Spleen (tissue), 7 donors: ENCODE data around the gene PSMF1.

Experiments used
- CTCF ChIP-seq, 11 experiments: fragments of 200-600 bp in 7 of 11; fragments of 450-650 bp in 4 of 11; sonication (generic) in 4 of 11; IDR thresholded peaks in 8 of 11; conservative IDR thresholded peaks in 3 of 11; 1 replicate in 7 of 11; 2 replicates in 4 of 11; pipeline versions ENCODE4 v1.4.0 to v1.8.0; 2016 to 2021; ENCODE audit warnings: antibody characterized with exemption in 11 of 11, inconsistent platforms in 4 of 11, mild to moderate bottlenecking in 1 of 11
- POLR2A ChIP-seq, 3 donors: fragments of 450-650 bp; IDR thresholded peaks; one replicate each; pipeline ENCODE4 v1.5.1; 2017; ENCODE audit warnings: antibody characterized with exemption in 3 of 3, mild to moderate bottlenecking in 1 of 3
- donor health status: DM: no; HTN: no; CAD: no; lungs with moderate emphysema.
- donor health status: DM: no; HTN: no; CAD: no.
- donor health status: DM: no; HTN: no; CAD: no.

GRCh38 chr20:1086277-1087213 lies 31.9 kb upstream of the PSMF1 start:
- TF ChIP-seq CTCF (IDR thresholded peaks at IDR 0.05 in 8 of 11, conservative IDR thresholded peaks at IDR 0.05 in 3 of 11) (no peak), POLR2A (IDR thresholded peaks at IDR 0.05) (no peak)
